HepG2 (cell line): ENCODE measurements around the gene SMARCC1. TPM values are rescaled to one million over a fixed set of nuclear protein-coding genes. Genes with fewer than 3 reads are reported as not detected.

Experiments used
- BHLHE40 ChIP-seq: IDR thresholded peaks from 2 replicates; pipeline ENCODE4 v1.6.1; 2011; ENCODE audit warnings: low read length, improper control_type of control experiment
- BRF2 ChIP-seq: sonication (generic); formaldehyde crosslinking; IDR thresholded peaks from 2 replicates; pipeline ENCODE4 v1.8.1; 2022; ENCODE audit warnings: mild to moderate bottlenecking, missing genetic modification reagents
- HDAC2 ChIP-seq: sonication (generic); formaldehyde crosslinking; IDR thresholded peaks from 2 replicates; pipeline ENCODE4 v1.4.0; 2020; ENCODE audit warnings: missing genetic modification reagents
- KLF9 ChIP-seq: IDR thresholded peaks from 2 replicates; pipeline ENCODE4 v1.6.1; 2016; ENCODE audit warnings: low read depth
- MAFK ChIP-seq, 2 experiments: IDR thresholded peaks in 1 of 2; conservative IDR thresholded peaks in 1 of 2; 2 replicates each; pipeline ENCODE4 v1.6.1; 2011; ENCODE audit warnings: improper control_type of control experiment in 2 of 2, low read length in 2 of 2
- NR0B2 ChIP-seq: sonication (generic); formaldehyde crosslinking; IDR thresholded peaks from 2 replicates; pipeline ENCODE4 v1.4.0; 2020; ENCODE audit warnings: mild to moderate bottlenecking, missing genetic modification reagents
- NR1H2 ChIP-seq: sonication (generic); formaldehyde crosslinking; IDR thresholded peaks from 2 replicates; pipeline ENCODE4 v1.8.1; 2022; ENCODE audit warnings: low read depth, missing genetic modification reagents, borderline replicate concordance
- RAD21 ChIP-seq: fragments of 450-650 bp; formaldehyde crosslinking; IDR thresholded peaks from 2 replicates; pipeline ENCODE4 v1.5.0; 2020; ENCODE audit warnings: mild to moderate bottlenecking
- SAP130 ChIP-seq: IDR thresholded peaks from 2 replicates; pipeline ENCODE4 v1.6.1; 2016; ENCODE audit warnings: low read depth
- SP5 ChIP-seq: IDR thresholded peaks from 2 replicates; pipeline ENCODE4 v1.6.1; 2016; ENCODE audit warnings: low read depth, borderline replicate concordance
- ZMYM2 ChIP-seq: sonication (generic); formaldehyde crosslinking; IDR thresholded peaks from 2 replicates; pipeline ENCODE4 v1.8.0; 2022; ENCODE audit warnings: mild to moderate bottlenecking, missing genetic modification reagents
- ZNF274 ChIP-seq: sonication (generic); formaldehyde crosslinking; IDR thresholded peaks from 2 replicates; pipeline ENCODE4 v1.5.1; 2020; ENCODE audit warnings: mild to moderate bottlenecking, missing genetic modification reagents
- ZNF296 ChIP-seq: sonication (generic); formaldehyde crosslinking; conservative IDR thresholded peaks from 2 replicates; pipeline ENCODE4 v1.5.0; 2020; ENCODE audit warnings: mild to moderate bottlenecking, missing genetic modification reagents
- ZNF333 ChIP-seq: sonication (generic); formaldehyde crosslinking; IDR thresholded peaks from 2 replicates; pipeline ENCODE4 v1.4.0; 2020; ENCODE audit warnings: mild to moderate bottlenecking, missing genetic modification reagents, borderline replicate concordance
- ZNF451 ChIP-seq: sonication (generic); formaldehyde crosslinking; IDR thresholded peaks from 2 replicates; pipeline ENCODE4 v1.5.0; 2020; ENCODE audit warnings: mild to moderate bottlenecking, missing genetic modification reagents
- ZNF878 ChIP-seq: sonication (generic); formaldehyde crosslinking; IDR thresholded peaks from 2 replicates; pipeline ENCODE4 v1.8.1; 2023; ENCODE audit warnings: mild to moderate bottlenecking, missing genetic modification reagents, moderate library complexity
- ZSCAN30 ChIP-seq: sonication (generic); formaldehyde crosslinking; IDR thresholded peaks from 2 replicates; pipeline ENCODE4 v1.5.0; 2020; ENCODE audit warnings: mild to moderate bottlenecking, missing genetic modification reagents
- polyA plus RNA-seq, 8 experiments: library from polyadenylated mRNA; depleted of rRNA in 3 of 8; stranded (reverse) in 7 of 8; unstranded in 1 of 8; fragments of >200 nt; fragmentation: Illumina TruSeq in 4 of 8; extraction: Trizol in 4 of 8; gene quantifications; 2 replicates each; pipeline versions ENCODE4 v1.2.1 to v1.2.3, GENCODE V29; 2011 to 2016; ENCODE audit warnings: low read depth in 4 of 8, missing spikeins in 1 of 8, mixed read lengths in 1 of 8; ENCODE audit not compliant: insufficient read depth in 1 of 8
- total RNA-seq, 5 experiments: library from RNA; depleted of rRNA; stranded (reverse); fragments of >200 nt; fragmentation: Illumina TruSeq; extraction: Trizol; gene quantifications; 2 replicates each; pipeline ENCODE4 v1.2.3, GENCODE V29; 2016; ENCODE audit warnings: low read depth in 1 of 5
- TF ChIP-seq, protein P1 (sequence below): sonication (generic); formaldehyde crosslinking; IDR thresholded peaks from 2 replicates; pipeline ENCODE4 v1.5.0; 2020; ENCODE audit warnings: missing genetic modification reagents
- TF ChIP-seq, protein P2 (sequence below): IDR thresholded peaks from 2 replicates; pipeline ENCODE4 v1.6.1; 2018; ENCODE audit warnings: missing genetic modification reagents, mild to moderate bottlenecking, missing compliant biosample characterization
- TF ChIP-seq, protein P3 (sequence below): sonication (generic); formaldehyde crosslinking; IDR thresholded peaks from 2 replicates; pipeline ENCODE4 v1.8.0; 2022; ENCODE audit warnings: missing genetic modification reagents, mild to moderate bottlenecking, moderate library complexity, borderline replicate concordance
- TF ChIP-seq, protein P4 (sequence below): sonication (generic); formaldehyde crosslinking; IDR thresholded peaks from 2 replicates; pipeline ENCODE4 v1.5.1; 2020; ENCODE audit warnings: mild to moderate bottlenecking, missing genetic modification reagents, moderate library complexity

Gene SMARCC1
- total and polyA plus RNA-seq, 2 of the 13 experiments (the other 11 are each of a cell fraction or from before 2014, with no cell fraction given) = 47.9 to 58.4 TPM

DNA sequence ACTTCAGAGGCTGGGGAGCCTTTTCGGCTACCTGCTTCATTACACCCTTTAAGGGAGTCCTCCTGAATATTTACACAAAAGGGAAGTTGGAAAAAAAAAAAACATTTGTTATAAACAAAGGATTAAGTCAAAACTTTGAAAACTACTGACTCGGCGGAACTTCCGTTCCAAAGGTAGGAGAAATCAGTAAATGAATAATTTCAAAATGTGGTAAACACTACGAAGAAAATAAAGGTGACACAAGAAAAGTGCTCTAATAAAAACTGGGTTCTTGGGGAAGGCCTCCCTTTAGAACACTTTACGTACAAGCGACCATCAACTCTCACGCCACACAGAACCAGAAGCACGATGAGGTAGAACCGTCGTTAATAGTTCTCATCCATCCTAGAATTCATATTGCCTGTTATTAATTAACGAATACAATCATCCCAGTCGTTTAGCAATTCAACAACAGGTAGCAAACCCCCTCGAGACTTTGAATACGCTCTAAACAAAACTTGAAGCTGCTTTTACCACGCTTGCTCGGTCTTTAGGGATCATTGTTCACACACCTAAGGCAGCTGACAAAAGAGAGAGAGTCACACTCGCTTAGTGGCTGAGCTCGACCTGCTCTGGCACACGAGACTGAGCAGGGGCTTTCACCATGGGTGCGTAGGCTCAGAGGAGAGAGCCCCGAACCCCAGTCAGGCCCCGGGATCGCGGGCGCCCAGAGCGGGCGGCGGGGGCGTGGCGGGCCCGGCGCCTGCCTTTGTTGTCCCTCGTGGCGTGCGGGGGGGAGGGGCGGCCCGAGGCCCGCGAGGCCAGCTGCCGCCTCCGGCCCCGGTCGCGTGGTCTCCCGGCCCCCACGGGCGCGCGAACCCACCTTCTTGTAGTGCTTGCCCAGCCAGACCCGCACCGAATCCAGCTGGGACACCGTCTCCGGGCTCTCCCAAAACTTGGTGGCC lies 680 bp downstream of the SMARCC1 start (continued):
- TF ChIP-seq SP5 = no peak
- TF ChIP-seq KLF9 (CRISPR knock-in tag) = peak; percentile 46; the same call in 1 of the 2 replicates
- 0 out of 2 replicates have a peak, but pooled peaks have one; percentile 14 for TF ChIP-seq BRF2 (CRISPR knock-in tag)
- TF ChIP-seq SAP130 (CRISPR knock-in tag) = peak; percentile 6; the same call in 1 of the 2 replicates
- TF ChIP-seq HDAC2 (CRISPR knock-in tag) = 0 out of 2 replicates have a peak, but pooled peaks have one; percentile 14
- TF ChIP-seq NR0B2 = 0 out of 2 replicates have a peak, but pooled peaks have one; percentile 18
- TF ChIP-seq ZNF333 = peak; percentile 23; the same call in 1 of the 2 replicates
- TF ChIP-seq MAFK (conservative IDR thresholded peaks at IDR 0.05 in 1 of 2, IDR thresholded peaks at IDR 0.05 in 1 of 2; ENCODE audit: low read length in 2 of 2) = peak; percentile 19 to 40; a peak in 3 of 4 replicates
- peak; percentile 46 for TF ChIP-seq BHLHE40
- TF ChIP-seq ZSCAN30 (CRISPR knock-in tag) = no peak
- TF ChIP-seq, protein P1, sequence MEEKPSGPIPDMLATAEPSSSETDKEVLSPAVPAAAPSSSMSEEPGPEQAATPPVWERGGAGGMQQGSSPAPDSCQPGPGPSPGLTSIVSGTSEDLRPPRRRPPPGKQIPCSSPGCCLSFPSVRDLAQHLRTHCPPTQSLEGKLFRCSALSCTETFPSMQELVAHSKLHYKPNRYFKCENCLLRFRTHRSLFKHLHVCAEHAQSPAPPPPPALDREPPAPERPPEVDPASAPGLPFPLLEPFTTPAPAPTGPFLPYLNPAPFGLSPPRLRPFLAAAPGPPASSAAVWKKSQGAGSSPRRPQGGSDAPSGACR (CRISPR knock-in tag) = no peak
- TF ChIP-seq, protein P2, sequence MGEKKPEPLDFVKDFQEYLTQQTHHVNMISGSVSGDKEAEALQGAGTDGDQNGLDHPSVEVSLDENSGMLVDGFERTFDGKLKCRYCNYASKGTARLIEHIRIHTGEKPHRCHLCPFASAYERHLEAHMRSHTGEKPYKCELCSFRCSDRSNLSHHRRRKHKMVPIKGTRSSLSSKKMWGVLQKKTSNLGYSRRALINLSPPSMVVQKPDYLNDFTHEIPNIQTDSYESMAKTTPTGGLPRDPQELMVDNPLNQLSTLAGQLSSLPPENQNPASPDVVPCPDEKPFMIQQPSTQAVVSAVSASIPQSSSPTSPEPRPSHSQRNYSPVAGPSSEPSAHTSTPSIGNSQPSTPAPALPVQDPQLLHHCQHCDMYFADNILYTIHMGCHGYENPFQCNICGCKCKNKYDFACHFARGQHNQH (CRISPR knock-in tag) = no peak
- TF ChIP-seq ZNF296 = no peak
- TF ChIP-seq ZMYM2 (CRISPR knock-in tag) = no peak
- TF ChIP-seq, protein P3, sequence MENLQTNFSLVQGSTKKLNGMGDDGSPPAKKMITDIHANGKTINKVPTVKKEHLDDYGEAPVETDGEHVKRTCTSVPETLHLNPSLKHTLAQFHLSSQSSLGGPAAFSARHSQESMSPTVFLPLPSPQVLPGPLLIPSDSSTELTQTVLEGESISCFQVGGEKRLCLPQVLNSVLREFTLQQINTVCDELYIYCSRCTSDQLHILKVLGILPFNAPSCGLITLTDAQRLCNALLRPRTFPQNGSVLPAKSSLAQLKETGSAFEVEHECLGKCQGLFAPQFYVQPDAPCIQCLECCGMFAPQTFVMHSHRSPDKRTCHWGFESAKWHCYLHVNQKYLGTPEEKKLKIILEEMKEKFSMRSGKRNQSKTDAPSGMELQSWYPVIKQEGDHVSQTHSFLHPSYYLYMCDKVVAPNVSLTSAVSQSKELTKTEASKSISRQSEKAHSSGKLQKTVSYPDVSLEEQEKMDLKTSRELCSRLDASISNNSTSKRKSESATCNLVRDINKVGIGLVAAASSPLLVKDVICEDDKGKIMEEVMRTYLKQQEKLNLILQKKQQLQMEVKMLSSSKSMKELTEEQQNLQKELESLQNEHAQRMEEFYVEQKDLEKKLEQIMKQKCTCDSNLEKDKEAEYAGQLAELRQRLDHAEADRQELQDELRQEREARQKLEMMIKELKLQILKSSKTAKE (CRISPR knock-in tag) = no peak
- TF ChIP-seq ZNF878 = no peak
- TF ChIP-seq NR1H2 (CRISPR knock-in tag) = no peak
- TF ChIP-seq, protein P4, sequence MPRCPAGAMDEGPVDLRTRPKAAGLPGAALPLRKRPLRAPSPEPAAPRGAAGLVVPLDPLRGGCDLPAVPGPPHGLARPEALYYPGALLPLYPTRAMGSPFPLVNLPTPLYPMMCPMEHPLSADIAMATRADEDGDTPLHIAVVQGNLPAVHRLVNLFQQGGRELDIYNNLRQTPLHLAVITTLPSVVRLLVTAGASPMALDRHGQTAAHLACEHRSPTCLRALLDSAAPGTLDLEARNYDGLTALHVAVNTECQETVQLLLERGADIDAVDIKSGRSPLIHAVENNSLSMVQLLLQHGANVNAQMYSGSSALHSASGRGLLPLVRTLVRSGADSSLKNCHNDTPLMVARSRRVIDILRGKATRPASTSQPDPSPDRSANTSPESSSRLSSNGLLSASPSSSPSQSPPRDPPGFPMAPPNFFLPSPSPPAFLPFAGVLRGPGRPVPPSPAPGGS (CRISPR knock-in tag) = no peak
- TF ChIP-seq ZNF274 (CRISPR knock-in tag) = no peak
- TF ChIP-seq ZNF451 = no peak
- peak; percentile 47; the same call in 1 of the 2 replicates for TF ChIP-seq RAD21 (CRISPR knock-in tag)
